ENCODE results near the gene HNF1B.

DNA sequence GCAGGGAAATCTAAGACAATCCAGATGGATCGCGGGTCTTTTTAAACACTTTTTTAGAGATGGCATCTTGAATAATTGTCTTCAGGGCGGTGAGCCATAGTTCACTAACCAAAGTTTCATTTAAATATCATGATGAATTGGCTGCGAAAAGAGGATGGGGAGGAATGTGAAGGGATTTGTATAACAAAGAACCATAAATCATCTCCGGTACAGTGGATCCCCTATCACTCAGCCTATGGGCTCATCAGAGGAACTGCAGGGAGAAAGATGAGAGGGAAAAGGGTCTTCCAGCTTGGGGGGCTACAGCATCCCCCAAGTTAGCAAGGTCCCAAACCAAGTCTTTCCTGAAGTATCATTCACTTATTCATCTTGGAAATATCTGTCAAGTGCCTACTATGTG is 84.9 kb downstream of the HNF1B start:
- TF ChIP-seq CTCF (IDR thresholded peaks at IDR 0.05) = no peak
- no peak for TF ChIP-seq POLR2A (IDR thresholded peaks at IDR 0.05)
- no peak for TF ChIP-seq POLR2AphosphoS5 (IDR thresholded peaks at IDR 0.05)
